ENCODE measurements around the gene MAP3K2. TPM values are rescaled to one million over a fixed set of nuclear protein-coding genes. Genes with fewer than 3 reads are reported as not detected.

Gene MAP3K2
- total RNA-seq, 1 donor from 2014 or later: 27.9 TPM

- no peak for DNase-seq (ENCODE audit: low read depth)
- H3K4me3 ChIP-seq (ENCODE audit: low read depth, low read length): no peak overlapping the region
- FAIRE-seq: peak; percentile 40
- TF ChIP-seq CTCF (IDR thresholded peaks at IDR 0.05; ENCODE audit: insufficient read depth, low read length, severe bottlenecking): no peak
- no peaks in the 10 kb centered on the region for H3K36me3 ChIP-seq (ENCODE audit: control insufficient read depth, insufficient read depth, low read length)
- no peaks in the 10 kb centered on the region for H3K27me3 ChIP-seq (ENCODE audit: control insufficient read depth, insufficient read depth, low read length)
Observed at GRCh38 chr2:127382831-127383230, 4.9 kb downstream of the MAP3K2 start.

- Histone ChIP-seq H3K4me3 (ENCODE audit: low read depth, low read length) (no peak overlapping the region), H3K27me3 (ENCODE audit: control insufficient read depth, insufficient read depth, low read length) (no peaks in the 10 kb centered on the region), H3K36me3 (ENCODE audit: control insufficient read depth, insufficient read depth, low read length) (no peaks in the 10 kb centered on the region)
- FAIRE-seq (no peak), DNase-seq (ENCODE audit: low read depth) (no peak)
- TF ChIP-seq CTCF (IDR thresholded peaks at IDR 0.05; ENCODE audit: insufficient read depth, low read length, severe bottlenecking): no peak
Observed at GRCh38 chr2:127381762-127382161, 6.0 kb downstream of the MAP3K2 start.

DNA sequence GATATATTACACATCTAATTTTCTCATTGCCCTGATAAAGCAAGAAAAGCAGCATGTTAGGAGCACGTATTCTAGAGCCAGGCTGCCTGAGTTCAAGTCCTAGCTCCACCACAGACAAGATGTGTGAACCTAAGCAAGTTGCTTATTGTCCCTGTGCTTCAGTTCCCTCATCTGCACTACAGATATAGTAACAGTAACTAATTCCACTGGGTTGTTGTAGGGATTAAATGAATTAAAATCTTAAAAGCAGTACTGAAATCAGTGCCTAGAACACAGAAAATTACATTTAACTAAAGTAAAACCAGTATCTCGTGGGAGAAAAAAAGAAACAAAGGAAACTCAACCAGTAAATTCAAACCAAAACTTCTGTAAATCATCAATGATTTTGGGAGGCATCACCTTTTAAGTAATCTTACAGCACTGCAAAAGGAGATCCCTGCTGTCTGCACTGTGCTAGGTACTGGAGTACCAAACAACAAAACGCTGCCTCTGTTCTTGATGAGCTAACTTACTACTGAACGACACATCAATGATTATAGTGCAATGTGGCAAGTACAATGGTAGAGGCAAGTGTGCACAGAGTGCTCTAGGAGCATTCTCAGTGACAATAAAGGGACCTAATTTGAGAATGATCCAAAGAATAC lies 7.9 kb downstream of the MAP3K2 start:
- FAIRE-seq (no peak), DNase-seq (ENCODE audit: low read depth) (no peak)

GRCh38 chr2:127378720-127379119 lies 9.1 kb downstream of the MAP3K2 start:
- no peak for TF ChIP-seq CTCF (IDR thresholded peaks at IDR 0.05; ENCODE audit: insufficient read depth, low read length, severe bottlenecking)
- Histone ChIP-seq H3K4me3 (ENCODE audit: low read depth, low read length) (no peak overlapping the region), H3K36me3 (ENCODE audit: control insufficient read depth, insufficient read depth, low read length) (no peaks in the 10 kb centered on the region), H3K27me3 (ENCODE audit: control insufficient read depth, insufficient read depth, low read length) (no peaks in the 10 kb centered on the region)
- DNase-seq (ENCODE audit: low read depth) (no peak), FAIRE-seq (no peak)

More for the DNA sequence above, 7.9 kb downstream of the MAP3K2 start:
- no peak for TF ChIP-seq CTCF (IDR thresholded peaks at IDR 0.05; ENCODE audit: insufficient read depth, low read length, severe bottlenecking)
- H3K27me3 ChIP-seq (ENCODE audit: control insufficient read depth, insufficient read depth, low read length): no peaks in the 10 kb centered on the region
- H3K4me3 ChIP-seq (ENCODE audit: low read depth, low read length): no peak overlapping the region
- H3K36me3 ChIP-seq (ENCODE audit: control insufficient read depth, insufficient read depth, low read length): no peaks in the 10 kb centered on the region

GRCh38 chr2:127377262-127377661 lies 10.5 kb downstream of the MAP3K2 start:
- no peak for TF ChIP-seq CTCF (IDR thresholded peaks at IDR 0.05; ENCODE audit: insufficient read depth, low read length, severe bottlenecking)
- Histone ChIP-seq H3K36me3 (ENCODE audit: control insufficient read depth, insufficient read depth, low read length) (no peaks in the 10 kb centered on the region), H3K27me3 (ENCODE audit: control insufficient read depth, insufficient read depth, low read length) (no peaks in the 10 kb centered on the region), H3K4me3 (ENCODE audit: low read depth, low read length) (no peak overlapping the region)
- DNase-seq (ENCODE audit: low read depth) (no peak), FAIRE-seq (no peak)

DNA sequence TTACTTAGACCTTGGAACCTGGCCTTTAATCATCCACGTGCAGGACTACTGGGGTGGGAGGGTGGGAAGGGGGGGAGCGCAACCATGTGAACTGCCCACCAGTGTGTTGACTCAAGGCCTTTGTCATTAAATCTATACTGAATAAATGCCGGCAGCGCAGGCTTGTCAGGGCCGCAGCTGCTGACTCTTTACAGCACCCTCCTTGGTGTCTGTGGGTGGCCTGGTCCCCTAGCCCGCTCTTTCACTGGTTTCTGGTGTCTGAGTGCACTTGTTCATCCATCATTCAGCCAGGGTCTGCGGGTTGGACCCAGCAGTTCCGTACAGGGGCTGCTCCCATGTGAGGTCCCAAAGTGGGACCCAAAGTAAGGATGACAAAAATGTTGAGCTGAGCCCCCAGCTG lies 11.5 kb downstream of the MAP3K2 start:
- FAIRE-seq (no peak), DNase-seq (ENCODE audit: low read depth) (no peak)
- H3K27me3 ChIP-seq (ENCODE audit: control insufficient read depth, insufficient read depth, low read length): no peaks in the 10 kb centered on the region
- H3K4me3 ChIP-seq (ENCODE audit: low read depth, low read length): no peak overlapping the region
- TF ChIP-seq CTCF (IDR thresholded peaks at IDR 0.05; ENCODE audit: insufficient read depth, low read length, severe bottlenecking): no peak
- no peaks in the 10 kb centered on the region for H3K36me3 ChIP-seq (ENCODE audit: control insufficient read depth, insufficient read depth, low read length)

Data from bronchial epithelial cell (primary cell).